K562 (cell line): ENCODE data around the gene TTC21A. TPM values are rescaled to one million over a fixed set of nuclear protein-coding genes. Genes with fewer than 3 reads are reported as not detected.
A peak's percentile ranks its signal among the peaks of the same experiment; 100 is the strongest.

Experiments used
- AFF4 ChIP-seq: sonication (generic); formaldehyde crosslinking; IDR thresholded peaks from 2 replicates; pipeline ENCODE4 v1.8.0; 2023; ENCODE audit warnings: mild to moderate bottlenecking, missing genetic modification reagents
- CBFB ChIP-seq: sonication (generic); formaldehyde crosslinking; IDR thresholded peaks from 2 replicates; pipeline ENCODE4 v1.4.0; 2020; ENCODE audit warnings: mild to moderate bottlenecking, missing genetic modification reagents
- CBX5 ChIP-seq: IDR thresholded peaks from 2 replicates; pipeline ENCODE4 v1.6.1; 2014; ENCODE audit warnings: low read depth, borderline replicate concordance
- ILK ChIP-seq: fragments of 450-650 bp; IDR thresholded peaks from 2 replicates; pipeline ENCODE4 v1.6.1; 2016; ENCODE audit warnings: missing genetic modification characterization, low read depth, mild to moderate bottlenecking, missing compliant biosample characterization, moderate library complexity, borderline replicate concordance
- RBM17 ChIP-seq: fragments of 200-400 bp; formaldehyde crosslinking; IDR thresholded peaks from 2 replicates; pipeline ENCODE4 v1.6.1; 2017; ENCODE audit warnings: low read depth, mild to moderate bottlenecking, low read length, borderline replicate concordance
- RBM25 ChIP-seq: fragments of 200-400 bp; formaldehyde crosslinking; IDR thresholded peaks from 2 replicates; pipeline ENCODE4 v1.6.1; 2018; ENCODE audit warnings: low read length, low read depth, moderate library complexity; ENCODE audit not compliant: severe bottlenecking
- SIN3B ChIP-seq: fragments of 450-650 bp; IDR thresholded peaks from 2 replicates; pipeline ENCODE4 v1.6.1; 2017; ENCODE audit warnings: low read depth, mild to moderate bottlenecking, moderate library complexity
- SMARCA4 ChIP-seq: fragments of 450-650 bp; IDR thresholded peaks from 2 replicates; pipeline ENCODE4 v1.6.1; 2016
- TCFL5 ChIP-seq: fragments of 250-450 bp; sonication (Bioruptor Pico); conservative IDR thresholded peaks from 2 replicates; pipeline ENCODE4 v1.6.1; 2021; ENCODE audit warnings: mild to moderate bottlenecking, moderate library complexity, matching md5 sums
- WHSC1 ChIP-seq: IDR thresholded peaks from one replicate; pipeline ENCODE4 v1.6.1; 2012; ENCODE audit warnings: low read length, control low read depth, inconsistent platforms
- ZNF224 ChIP-seq: sonication (generic); formaldehyde crosslinking; IDR thresholded peaks from 2 replicates; pipeline ENCODE4 v1.8.0; 2022; ENCODE audit warnings: mild to moderate bottlenecking, missing genetic modification reagents
- ZNF79 ChIP-seq: fragments of 250-450 bp; sonication (Bioruptor Pico); IDR thresholded peaks from 2 replicates; pipeline ENCODE4 v1.4.0; 2020; ENCODE audit warnings: low read depth, mild to moderate bottlenecking, moderate library complexity
- polyA plus RNA-seq, 8 experiments: library from polyadenylated mRNA; depleted of rRNA in 4 of 8; stranded (reverse) in 5 of 8; unstranded in 3 of 8; fragments of >200 nt; fragmentation: Nextera tagmentation in 2 of 8; fragmentation: Illumina TruSeq in 1 of 8; extraction: Ambion mirVana in 2 of 8; extraction: Trizol in 1 of 8; gene quantifications; 2 replicates each; pipeline versions ENCODE4 v1.2.1 to v1.2.3, GENCODE V29; 2011 to 2014; ENCODE audit warnings: inconsistent platforms in 1 of 8, missing spikeins in 1 of 8
- total RNA-seq, 7 experiments: library from RNA; depleted of rRNA in 6 of 7; stranded (reverse); fragments of >200 nt in 6 of 7; fragmentation: Illumina TruSeq in 2 of 7; extraction: Trizol in 2 of 7; gene quantifications; 2 replicates each; pipeline versions ENCODE4 v1.2.1 to v1.2.3, GENCODE V29; 2011 to 2021; ENCODE audit warnings: low replicate concordance in 1 of 7
- TF ChIP-seq, protein P1 (sequence below): fragments of 450-650 bp; IDR thresholded peaks from 2 replicates; pipeline ENCODE4 v1.6.1; 2016; ENCODE audit warnings: mild to moderate bottlenecking, moderate library complexity

TTC21A gene
- total and polyA plus RNA-seq, 9 of the 15 experiments (the other 6 are each of a cell fraction or from before 2014, with no cell fraction given) = 0.22 to 1.4 (median 0.70) TPM

- TF ChIP-seq, protein P1, sequence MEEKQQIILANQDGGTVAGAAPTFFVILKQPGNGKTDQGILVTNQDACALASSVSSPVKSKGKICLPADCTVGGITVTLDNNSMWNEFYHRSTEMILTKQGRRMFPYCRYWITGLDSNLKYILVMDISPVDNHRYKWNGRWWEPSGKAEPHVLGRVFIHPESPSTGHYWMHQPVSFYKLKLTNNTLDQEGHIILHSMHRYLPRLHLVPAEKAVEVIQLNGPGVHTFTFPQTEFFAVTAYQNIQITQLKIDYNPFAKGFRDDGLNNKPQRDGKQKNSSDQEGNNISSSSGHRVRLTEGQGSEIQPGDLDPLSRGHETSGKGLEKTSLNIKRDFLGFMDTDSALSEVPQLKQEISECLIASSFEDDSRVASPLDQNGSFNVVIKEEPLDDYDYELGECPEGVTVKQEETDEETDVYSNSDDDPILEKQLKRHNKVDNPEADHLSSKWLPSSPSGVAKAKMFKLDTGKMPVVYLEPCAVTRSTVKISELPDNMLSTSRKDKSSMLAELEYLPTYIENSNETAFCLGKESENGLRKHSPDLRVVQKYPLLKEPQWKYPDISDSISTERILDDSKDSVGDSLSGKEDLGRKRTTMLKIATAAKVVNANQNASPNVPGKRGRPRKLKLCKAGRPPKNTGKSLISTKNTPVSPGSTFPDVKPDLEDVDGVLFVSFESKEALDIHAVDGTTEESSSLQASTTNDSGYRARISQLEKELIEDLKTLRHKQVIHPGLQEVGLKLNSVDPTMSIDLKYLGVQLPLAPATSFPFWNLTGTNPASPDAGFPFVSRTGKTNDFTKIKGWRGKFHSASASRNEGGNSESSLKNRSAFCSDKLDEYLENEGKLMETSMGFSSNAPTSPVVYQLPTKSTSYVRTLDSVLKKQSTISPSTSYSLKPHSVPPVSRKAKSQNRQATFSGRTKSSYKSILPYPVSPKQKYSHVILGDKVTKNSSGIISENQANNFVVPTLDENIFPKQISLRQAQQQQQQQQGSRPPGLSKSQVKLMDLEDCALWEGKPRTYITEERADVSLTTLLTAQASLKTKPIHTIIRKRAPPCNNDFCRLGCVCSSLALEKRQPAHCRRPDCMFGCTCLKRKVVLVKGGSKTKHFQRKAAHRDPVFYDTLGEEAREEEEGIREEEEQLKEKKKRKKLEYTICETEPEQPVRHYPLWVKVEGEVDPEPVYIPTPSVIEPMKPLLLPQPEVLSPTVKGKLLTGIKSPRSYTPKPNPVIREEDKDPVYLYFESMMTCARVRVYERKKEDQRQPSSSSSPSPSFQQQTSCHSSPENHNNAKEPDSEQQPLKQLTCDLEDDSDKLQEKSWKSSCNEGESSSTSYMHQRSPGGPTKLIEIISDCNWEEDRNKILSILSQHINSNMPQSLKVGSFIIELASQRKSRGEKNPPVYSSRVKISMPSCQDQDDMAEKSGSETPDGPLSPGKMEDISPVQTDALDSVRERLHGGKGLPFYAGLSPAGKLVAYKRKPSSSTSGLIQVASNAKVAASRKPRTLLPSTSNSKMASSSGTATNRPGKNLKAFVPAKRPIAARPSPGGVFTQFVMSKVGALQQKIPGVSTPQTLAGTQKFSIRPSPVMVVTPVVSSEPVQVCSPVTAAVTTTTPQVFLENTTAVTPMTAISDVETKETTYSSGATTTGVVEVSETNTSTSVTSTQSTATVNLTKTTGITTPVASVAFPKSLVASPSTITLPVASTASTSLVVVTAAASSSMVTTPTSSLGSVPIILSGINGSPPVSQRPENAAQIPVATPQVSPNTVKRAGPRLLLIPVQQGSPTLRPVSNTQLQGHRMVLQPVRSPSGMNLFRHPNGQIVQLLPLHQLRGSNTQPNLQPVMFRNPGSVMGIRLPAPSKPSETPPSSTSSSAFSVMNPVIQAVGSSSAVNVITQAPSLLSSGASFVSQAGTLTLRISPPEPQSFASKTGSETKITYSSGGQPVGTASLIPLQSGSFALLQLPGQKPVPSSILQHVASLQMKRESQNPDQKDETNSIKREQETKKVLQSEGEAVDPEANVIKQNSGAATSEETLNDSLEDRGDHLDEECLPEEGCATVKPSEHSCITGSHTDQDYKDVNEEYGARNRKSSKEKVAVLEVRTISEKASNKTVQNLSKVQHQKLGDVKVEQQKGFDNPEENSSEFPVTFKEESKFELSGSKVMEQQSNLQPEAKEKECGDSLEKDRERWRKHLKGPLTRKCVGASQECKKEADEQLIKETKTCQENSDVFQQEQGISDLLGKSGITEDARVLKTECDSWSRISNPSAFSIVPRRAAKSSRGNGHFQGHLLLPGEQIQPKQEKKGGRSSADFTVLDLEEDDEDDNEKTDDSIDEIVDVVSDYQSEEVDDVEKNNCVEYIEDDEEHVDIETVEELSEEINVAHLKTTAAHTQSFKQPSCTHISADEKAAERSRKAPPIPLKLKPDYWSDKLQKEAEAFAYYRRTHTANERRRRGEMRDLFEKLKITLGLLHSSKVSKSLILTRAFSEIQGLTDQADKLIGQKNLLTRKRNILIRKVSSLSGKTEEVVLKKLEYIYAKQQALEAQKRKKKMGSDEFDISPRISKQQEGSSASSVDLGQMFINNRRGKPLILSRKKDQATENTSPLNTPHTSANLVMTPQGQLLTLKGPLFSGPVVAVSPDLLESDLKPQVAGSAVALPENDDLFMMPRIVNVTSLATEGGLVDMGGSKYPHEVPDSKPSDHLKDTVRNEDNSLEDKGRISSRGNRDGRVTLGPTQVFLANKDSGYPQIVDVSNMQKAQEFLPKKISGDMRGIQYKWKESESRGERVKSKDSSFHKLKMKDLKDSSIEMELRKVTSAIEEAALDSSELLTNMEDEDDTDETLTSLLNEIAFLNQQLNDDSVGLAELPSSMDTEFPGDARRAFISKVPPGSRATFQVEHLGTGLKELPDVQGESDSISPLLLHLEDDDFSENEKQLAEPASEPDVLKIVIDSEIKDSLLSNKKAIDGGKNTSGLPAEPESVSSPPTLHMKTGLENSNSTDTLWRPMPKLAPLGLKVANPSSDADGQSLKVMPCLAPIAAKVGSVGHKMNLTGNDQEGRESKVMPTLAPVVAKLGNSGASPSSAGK = no peak
- no peak for TF ChIP-seq ZNF79 (CRISPR knock-in tag)
- peak; percentile 65; the same call in 1 of the 2 replicates for TF ChIP-seq CBFB (CRISPR knock-in tag)
- TF ChIP-seq TCFL5 (CRISPR knock-in tag) = no peak
- TF ChIP-seq CBX5 = no peak
- no peak for TF ChIP-seq ZNF224 (CRISPR knock-in tag)
- no peak for TF ChIP-seq ILK
- no peak; the same call in 1 of the 2 replicates for TF ChIP-seq AFF4 (CRISPR knock-in tag)
- TF ChIP-seq RBM25 = peak; percentile 82
- TF ChIP-seq WHSC1 = no peak
- TF ChIP-seq RBM17 = no peak
- TF ChIP-seq SIN3B = no peak
- TF ChIP-seq SMARCA4 = no peak
Measured at GRCh38 chr3:39180546-39181346, 73.3 kb downstream of the TTC21A start (continued).
